HG03045 (cell line): ENCODE results near the gene CDCA8.
"Not testable (repeated sequence)": the region's sequence is repeated elsewhere in the genome, so short reads cannot be mapped to it uniquely, and the experiment has no call there.

ENCODE experiments used
- ATAC-seq: cut with Tn5 transposase; IDR thresholded peaks from one replicate; pipeline ENCODE4 v1.9.1; 2021; ENCODE audit warnings: mild to moderate bottlenecking, moderate library complexity; ENCODE audit not compliant: unreplicated experiment

Gene CDCA8

GRCh38 chr1:37672136-37672870, 20.0 kb upstream of the CDCA8 start:
- ATAC-seq = no peak

- ATAC-seq = no peak
These were observed 18.4 kb upstream of the CDCA8 start for GRCh38 chr1:37673920-37674319.

GRCh38 chr1:37676281-37677142, 15.8 kb upstream of the CDCA8 start:
- ATAC-seq = peak; percentile 55

GRCh38 chr1:37677143-37677439, 15.2 kb upstream of the CDCA8 start:
- no peak for ATAC-seq

GRCh38 chr1:37677808-37678207, 14.5 kb upstream of the CDCA8 start:
- ATAC-seq = no peak

- no peak for ATAC-seq
These were observed 11.4 kb upstream of the CDCA8 start for GRCh38 chr1:37680933-37681332.

GRCh38 chr1:37682334-37682987, 9.9 kb upstream of the CDCA8 start:
- no peak for ATAC-seq

GRCh38 chr1:37684182-37684581, 8.1 kb upstream of the CDCA8 start:
- ATAC-seq = not testable (repeated sequence)

- no peak for ATAC-seq
These were observed 6.6 kb upstream of the CDCA8 start for GRCh38 chr1:37685722-37686121.

- not testable (repeated sequence) for ATAC-seq
These were observed 4.6 kb upstream of the CDCA8 start for GRCh38 chr1:37687764-37688163.

- ATAC-seq = no peak
These were observed 3.4 kb upstream of the CDCA8 start for GRCh38 chr1:37688926-37689325.

- peak; percentile 15 for ATAC-seq
These were observed 729 bp upstream of the CDCA8 start for GRCh38 chr1:37691497-37692077.

GRCh38 chr1:37692834-37693175, 489 bp downstream of the CDCA8 start:
- ATAC-seq = no peak

GRCh38 chr1:37697090-37697489, 4.8 kb downstream of the CDCA8 start:
- no peak for ATAC-seq

- no peak for ATAC-seq
These were observed 5.4 kb downstream of the CDCA8 start for GRCh38 chr1:37697737-37698136.

GRCh38 chr1:37699147-37699546, 6.8 kb downstream of the CDCA8 start:
- no peak for ATAC-seq

GRCh38 chr1:37701051-37701450, 8.7 kb downstream of the CDCA8 start:
- no peak for ATAC-seq

GRCh38 chr1:37703061-37703460, 10.7 kb downstream of the CDCA8 start:
- ATAC-seq = no peak

GRCh38 chr1:37704966-37705365, 12.7 kb downstream of the CDCA8 start:
- no peak for ATAC-seq

GRCh38 chr1:37705399-37705798, 13.1 kb downstream of the CDCA8 start:
- ATAC-seq = no peak

GRCh38 chr1:37708471-37708870, 16.2 kb downstream of the CDCA8 start:
- no peak for ATAC-seq

- no peak for ATAC-seq
These were observed 21.9 kb downstream of the CDCA8 start for GRCh38 chr1:37714226-37714625.
